HEK293T (cell line): ENCODE results near the gene SKA2.

Experiments
- ARNT ChIP-seq: fragments of 450-650 bp; IDR thresholded peaks from 2 replicates; pipeline ENCODE4 v1.6.1; 2017; ENCODE audit warnings: mild to moderate bottlenecking
- BHLHE40 ChIP-seq: fragments of 450-650 bp; IDR thresholded peaks from 2 replicates; pipeline ENCODE4 v1.6.1; 2016; ENCODE audit warnings: mild to moderate bottlenecking, moderate library complexity, borderline replicate concordance
- FOXM1 ChIP-seq: fragments of 450-650 bp; IDR thresholded peaks from 2 replicates; pipeline ENCODE4 v1.6.1; 2017; ENCODE audit warnings: mild to moderate bottlenecking, borderline replicate concordance
- SUZ12 ChIP-seq: fragments of 450-650 bp; IDR thresholded peaks from 2 replicates; pipeline ENCODE4 v1.6.1; 2016; ENCODE audit warnings: mild to moderate bottlenecking
- TARDBP ChIP-seq: fragments of 450-650 bp; IDR thresholded peaks from 2 replicates; pipeline ENCODE4 v1.6.1; 2016

DNA sequence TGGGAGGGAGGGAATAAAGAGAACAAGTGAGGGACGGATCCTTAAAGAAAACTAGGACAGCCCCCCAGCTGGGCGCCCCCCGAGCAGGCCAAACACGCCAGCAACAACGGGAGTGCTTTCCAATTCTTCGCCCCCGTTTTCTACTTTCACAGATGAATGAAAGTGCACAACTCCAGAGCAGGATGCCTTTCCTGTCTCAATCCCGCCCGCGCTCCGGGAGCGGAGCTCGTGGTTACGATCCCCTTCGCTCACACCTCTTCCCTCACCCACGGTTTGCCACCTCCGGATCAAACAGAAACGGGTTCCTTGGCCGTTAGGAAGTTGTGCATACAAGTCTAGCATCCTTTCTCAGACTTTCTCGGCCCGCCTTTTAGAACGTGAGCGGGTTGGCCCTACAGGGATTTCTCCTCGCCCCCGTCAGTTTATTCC, 680 bp downstream of the SKA2 start:
- no peak for TF ChIP-seq BHLHE40
- TF ChIP-seq FOXM1, result no peak
- no peak for TF ChIP-seq SUZ12
- TF ChIP-seq ARNT, result no peak
- TF ChIP-seq TARDBP, result no peak
